Activated T-cell treated with anti-CD3 and anti-CD28 coated beads, Interleukin-2, amount 50 U/mL, for 24 hours (primary cell): ENCODE results near the gene NFYB.
"Not testable (repeated sequence)": the region's sequence is repeated elsewhere in the genome, so short reads cannot be mapped to it uniquely, and the experiment has no call there.

Experiments used
- DNase-seq: peaks from one replicate; pipeline ENCODE4 v3.0.0-alpha.2; 2020
- H3K27ac Mint-ChIP-seq: 2 replicates; pipeline ENCODE4 v1.8.0; 2020; ENCODE audit warnings: mild to moderate bottlenecking, mixed read lengths
- H3K27me3 Mint-ChIP-seq: 2 replicates; pipeline ENCODE4 v1.8.0; 2020; ENCODE audit warnings: mixed read lengths
- H3K36me3 Mint-ChIP-seq: 2 replicates; pipeline ENCODE4 v1.8.0; 2020; ENCODE audit warnings: low read depth, mixed read lengths
- H3K4me1 Mint-ChIP-seq: 2 replicates; pipeline ENCODE4 v1.8.0; 2020; ENCODE audit warnings: low read depth, mixed read lengths
- H3K4me3 Mint-ChIP-seq: 2 replicates; pipeline ENCODE4 v1.8.0; 2020; ENCODE audit warnings: mild to moderate bottlenecking, moderate library complexity, mixed read lengths
- H3K9me3 Mint-ChIP-seq: 2 replicates; pipeline ENCODE4 v1.8.0; 2020; ENCODE audit warnings: mixed read lengths

The NFYB gene

DNA sequence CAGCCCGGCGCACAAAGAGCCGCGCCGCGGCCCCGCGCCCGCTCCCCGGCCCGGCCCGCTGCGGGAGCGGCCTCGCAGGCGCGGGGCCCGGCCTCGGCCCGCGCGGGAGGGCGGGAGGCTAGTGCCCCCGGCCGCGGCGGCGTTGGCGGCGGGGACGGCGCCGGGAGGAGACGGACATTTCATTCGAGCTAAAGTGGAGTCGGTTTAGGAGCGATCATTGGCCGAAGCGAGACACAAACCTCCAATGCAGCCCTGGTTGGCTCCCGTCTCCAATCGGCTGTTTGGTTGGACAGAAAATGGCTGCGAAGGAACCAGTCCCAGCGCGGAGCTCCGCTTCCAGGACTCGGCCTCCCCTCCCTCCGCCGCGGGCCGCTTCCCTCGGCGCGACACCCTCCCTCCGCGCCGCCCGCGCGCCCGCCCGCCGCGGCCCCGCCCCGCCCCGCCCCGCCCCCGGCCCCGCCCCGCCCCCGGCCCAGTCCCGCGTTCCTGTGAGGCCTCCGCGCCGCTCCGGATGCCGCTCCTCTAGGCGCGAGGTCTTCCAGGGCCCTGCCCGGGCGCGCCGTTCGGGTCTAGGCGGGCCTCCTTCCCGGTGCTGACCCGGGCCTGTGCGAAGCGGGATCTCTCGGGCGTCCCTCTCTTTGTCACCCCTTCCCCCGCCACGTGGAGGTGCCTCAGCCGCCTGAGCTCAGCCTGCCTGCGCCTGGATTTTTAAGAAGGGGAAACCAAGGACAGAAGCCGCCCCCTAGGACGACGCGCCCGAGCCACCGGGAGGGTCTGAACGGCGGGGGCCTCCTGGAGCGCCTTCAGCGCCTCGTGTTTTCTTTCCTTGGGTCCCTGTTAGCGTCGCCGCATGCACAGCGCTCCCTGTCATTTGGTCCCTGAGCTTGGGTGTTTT lies at the start of gene NFYB:
Gene NFYB (minus strand): TSS at position 309 of the 895 bp plus-strand sequence. CDS start 2,757 bp downstream, outside the sequence.
- peak; percentile 95 for DNase-seq
- H3K4me3 Mint-ChIP-seq = peak within 1 kb of the TSS; percentile 88
- H3K9me3 Mint-ChIP-seq = no peaks in the 10 kb centered on the region
- peaks cover 20% of the 10 kb centered on the region for H3K4me1 Mint-ChIP-seq
- peaks cover 3% of the 10 kb centered on the region for H3K36me3 Mint-ChIP-seq
- H3K27me3 Mint-ChIP-seq = no peaks in the 10 kb centered on the region
- H3K27ac Mint-ChIP-seq = peak within 1 kb of the TSS; percentile 93

DNA sequence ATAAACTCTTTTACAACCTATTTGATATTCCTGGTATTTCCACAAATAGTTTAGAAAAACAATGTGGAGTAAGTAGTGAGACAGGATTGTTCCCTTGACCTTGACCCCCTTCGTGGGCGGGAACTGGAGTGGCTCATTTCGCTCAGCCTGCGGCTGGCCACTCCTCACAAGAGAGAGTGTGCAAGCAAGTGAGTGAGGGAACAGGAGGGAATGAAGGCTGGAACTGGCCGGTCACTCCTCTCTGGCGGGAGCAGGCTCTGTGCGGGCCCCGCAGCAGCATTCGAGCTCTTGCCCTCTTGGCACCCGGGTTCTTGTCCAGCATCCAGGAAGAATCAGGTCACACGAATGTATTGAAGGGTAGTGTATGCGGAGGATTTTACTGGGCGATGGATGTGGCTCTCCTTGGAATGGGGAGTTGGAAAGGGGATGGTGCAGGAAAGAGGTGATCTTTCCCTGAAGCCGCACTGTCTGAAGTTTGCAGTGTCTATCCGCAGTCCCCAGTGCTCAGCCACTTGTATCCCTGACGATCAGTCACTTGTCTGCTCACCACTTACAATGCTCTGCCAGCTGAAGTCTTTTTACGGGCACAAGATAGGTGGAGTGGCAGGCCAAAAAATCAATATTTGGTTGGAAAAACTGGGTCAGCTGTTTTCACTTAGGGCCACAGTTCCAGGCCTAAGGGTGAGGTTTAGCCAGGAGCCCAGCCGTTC lies 49.6 kb upstream of the NFYB start:
- no peak for DNase-seq
- H3K36me3 Mint-ChIP-seq = no peaks in the 10 kb centered on the region
- H3K27ac Mint-ChIP-seq = no peak overlapping the region
- no peak overlapping the region for H3K4me3 Mint-ChIP-seq
- no peaks in the 10 kb centered on the region for H3K4me1 Mint-ChIP-seq
- H3K9me3 Mint-ChIP-seq = no peaks in the 10 kb centered on the region
- H3K27me3 Mint-ChIP-seq = no peaks in the 10 kb centered on the region

- Mint-ChIP-seq H3K4me1 (no peaks in the 10 kb centered on the region), H3K27me3 (no peaks in the 10 kb centered on the region), H3K4me3 (no peak overlapping the region), H3K36me3 (no peaks in the 10 kb centered on the region), H3K9me3 (no peaks in the 10 kb centered on the region), H3K27ac (no peak overlapping the region)
- DNase-seq = no peak
Observed at GRCh38 chr12:104183443-104183842, 45.4 kb upstream of the NFYB start.

DNA sequence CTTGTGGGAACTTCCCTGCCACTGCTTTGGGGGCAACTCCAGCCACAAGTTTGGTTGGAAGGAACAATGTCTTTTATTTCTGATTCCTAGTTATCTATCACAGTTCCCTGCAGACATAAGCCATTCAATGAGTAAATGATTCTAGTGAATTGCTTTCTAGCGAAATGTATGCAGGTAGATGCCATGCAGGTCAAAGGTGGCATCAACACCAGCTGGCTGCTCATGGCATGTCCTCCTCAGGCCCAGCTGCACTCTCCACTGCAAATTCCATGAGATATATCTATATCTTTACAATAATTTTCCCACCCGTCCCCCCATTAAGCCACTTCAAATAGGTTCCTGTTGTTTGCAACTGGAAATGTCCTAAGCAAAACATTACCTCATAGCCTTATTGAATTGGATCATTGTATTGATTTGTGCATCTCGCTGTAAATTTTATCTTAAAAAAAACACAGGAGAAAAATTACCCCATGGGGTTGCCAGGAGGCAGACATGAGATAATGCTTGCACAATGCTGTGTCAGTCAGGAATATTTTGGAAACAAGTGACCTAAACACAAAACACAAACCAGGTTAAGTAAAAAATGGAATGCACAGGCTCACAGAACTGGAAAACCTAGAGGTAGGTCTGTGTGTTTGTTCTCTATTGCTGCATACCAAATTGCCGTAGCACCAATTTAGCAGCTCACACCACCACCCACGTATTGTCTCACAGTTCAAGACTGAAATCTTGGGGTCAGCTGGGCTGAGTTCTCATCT lies 44.8 kb upstream of the NFYB start:
- H3K9me3 Mint-ChIP-seq = no peaks in the 10 kb centered on the region
- H3K27me3 Mint-ChIP-seq = peaks cover 4% of the 10 kb centered on the region
- H3K4me1 Mint-ChIP-seq = peaks cover 3% of the 10 kb centered on the region
- H3K36me3 Mint-ChIP-seq = no peaks in the 10 kb centered on the region
- no peak for DNase-seq
- H3K4me3 Mint-ChIP-seq = no peak overlapping the region
- H3K27ac Mint-ChIP-seq = no peak overlapping the region

- peaks cover 9% of the 10 kb centered on the region for H3K4me1 Mint-ChIP-seq
- peaks cover 6% of the 10 kb centered on the region for H3K27me3 Mint-ChIP-seq
- H3K27ac Mint-ChIP-seq = no peak overlapping the region
- no peaks in the 10 kb centered on the region for H3K9me3 Mint-ChIP-seq
- H3K36me3 Mint-ChIP-seq = no peaks in the 10 kb centered on the region
- no peak overlapping the region for H3K4me3 Mint-ChIP-seq
- DNase-seq = no peak
Observed at GRCh38 chr12:104182144-104182543, 44.1 kb upstream of the NFYB start.

DNA sequence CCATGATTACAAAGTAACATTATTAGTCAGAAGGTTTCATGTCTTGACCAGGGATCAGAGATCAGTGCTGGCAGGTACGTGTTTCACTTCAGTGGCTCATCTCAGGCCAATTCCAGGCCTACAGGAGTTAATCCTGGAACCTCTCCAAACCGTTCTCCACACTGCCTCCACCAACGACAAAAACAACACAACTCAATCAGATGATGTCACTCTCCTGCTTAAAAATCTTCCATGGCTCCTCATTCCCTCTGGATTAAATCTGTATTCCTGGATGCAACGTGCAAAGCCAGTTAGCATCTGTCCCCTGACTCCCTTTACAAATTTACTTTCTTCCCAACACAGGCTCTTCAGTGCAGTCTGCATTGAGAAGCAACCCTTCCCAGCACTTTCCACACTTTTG lies 43.3 kb upstream of the NFYB start:
- DNase-seq = no peak
- Mint-ChIP-seq H3K4me3 (no peak overlapping the region), H3K27ac (no peak overlapping the region), H3K4me1 (peaks cover 10% of the 10 kb centered on the region), H3K36me3 (no peaks in the 10 kb centered on the region), H3K27me3 (peaks cover 6% of the 10 kb centered on the region), H3K9me3 (no peaks in the 10 kb centered on the region)

DNA sequence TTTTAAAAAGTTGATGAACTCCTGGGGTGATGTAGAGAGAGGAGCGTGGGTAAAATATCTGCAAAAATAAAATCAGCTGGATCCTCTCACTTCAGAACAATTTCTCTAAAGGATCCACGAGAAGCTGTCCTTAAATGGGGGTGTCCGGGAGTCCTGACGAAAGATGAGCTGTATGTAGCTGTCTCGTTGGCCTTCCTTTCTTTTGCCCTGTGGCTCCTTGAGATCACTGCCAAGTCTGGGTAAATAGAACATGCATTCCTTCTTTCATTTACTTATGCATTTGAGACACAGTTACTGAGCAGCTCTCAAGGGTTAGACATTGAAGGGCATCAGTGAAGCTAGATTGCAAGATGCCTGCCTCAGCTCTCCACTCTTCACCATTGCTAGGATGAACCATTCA lies 42.4 kb upstream of the NFYB start:
- H3K4me1 Mint-ChIP-seq = peaks cover 10% of the 10 kb centered on the region
- no peak for DNase-seq
- no peak overlapping the region for H3K4me3 Mint-ChIP-seq
- no peak overlapping the region for H3K27ac Mint-ChIP-seq
- no peaks in the 10 kb centered on the region for H3K9me3 Mint-ChIP-seq
- no peaks in the 10 kb centered on the region for H3K36me3 Mint-ChIP-seq
- peaks cover 6% of the 10 kb centered on the region for H3K27me3 Mint-ChIP-seq

DNA sequence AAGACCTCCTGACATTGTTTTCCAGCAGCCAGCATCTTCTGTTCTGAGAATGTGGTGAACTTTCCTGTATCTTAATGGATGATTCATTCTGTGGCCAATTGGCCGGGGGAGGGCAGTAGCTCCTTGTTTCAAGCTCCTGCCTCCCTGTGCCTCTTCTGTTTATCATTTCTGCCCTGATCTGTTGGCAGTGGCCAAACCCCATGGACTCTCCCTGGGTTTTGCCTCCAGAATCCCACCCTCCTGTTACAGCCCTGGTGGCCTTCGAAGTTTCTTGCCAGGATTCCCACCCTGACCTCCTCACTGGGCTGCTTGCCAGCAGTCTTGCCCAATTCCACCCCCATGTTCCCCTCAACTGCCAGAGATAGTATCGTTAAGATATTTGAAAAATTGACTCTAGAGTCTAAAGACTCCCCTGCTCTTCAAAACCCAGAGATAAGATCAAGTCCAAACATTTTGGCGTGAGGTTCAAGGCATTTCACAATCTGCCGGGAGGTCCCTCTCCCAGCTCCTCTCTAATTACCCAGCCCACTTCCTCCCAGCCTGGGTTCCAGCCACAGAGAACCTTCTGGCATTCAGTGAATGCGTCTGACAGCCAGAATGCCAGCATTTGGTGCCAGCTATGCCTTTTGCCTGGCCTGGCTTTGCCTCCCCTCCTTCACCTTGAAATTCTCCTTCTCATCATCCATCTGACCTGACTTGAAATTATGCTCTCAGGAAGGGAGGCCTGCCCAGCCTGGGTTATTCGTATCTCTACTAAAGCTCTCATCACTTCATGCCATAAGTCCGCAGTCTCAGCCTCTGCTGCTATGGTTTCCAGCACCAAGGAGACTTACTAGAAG lies 39.9 kb upstream of the NFYB start:
- Mint-ChIP-seq H3K4me3 (no peak overlapping the region), H3K27ac (no peak overlapping the region), H3K36me3 (no peaks in the 10 kb centered on the region), H3K4me1 (peaks cover 10% of the 10 kb centered on the region), H3K27me3 (peaks cover 6% of the 10 kb centered on the region), H3K9me3 (no peaks in the 10 kb centered on the region)
- DNase-seq = no peak

DNA sequence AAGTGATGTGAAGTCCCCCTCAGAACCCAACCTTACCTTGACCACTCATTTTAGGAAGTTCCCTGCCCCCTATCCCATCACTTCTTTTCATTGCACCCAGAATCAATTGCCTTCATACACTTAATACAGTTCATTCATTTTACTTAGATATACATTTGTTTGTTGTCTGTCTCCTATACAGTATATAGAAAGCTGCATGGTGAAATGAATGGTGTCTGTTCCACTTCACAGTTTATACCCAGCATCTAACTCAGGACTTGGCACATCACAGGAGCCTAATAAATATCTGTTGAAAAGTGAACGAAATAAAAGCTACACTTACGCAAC lies 39.3 kb upstream of the NFYB start:
- Mint-ChIP-seq H3K27ac (no peak overlapping the region), H3K9me3 (no peaks in the 10 kb centered on the region), H3K4me1 (peaks cover 10% of the 10 kb centered on the region), H3K4me3 (no peak overlapping the region), H3K36me3 (no peaks in the 10 kb centered on the region), H3K27me3 (peaks cover 6% of the 10 kb centered on the region)
- no peak for DNase-seq

DNA sequence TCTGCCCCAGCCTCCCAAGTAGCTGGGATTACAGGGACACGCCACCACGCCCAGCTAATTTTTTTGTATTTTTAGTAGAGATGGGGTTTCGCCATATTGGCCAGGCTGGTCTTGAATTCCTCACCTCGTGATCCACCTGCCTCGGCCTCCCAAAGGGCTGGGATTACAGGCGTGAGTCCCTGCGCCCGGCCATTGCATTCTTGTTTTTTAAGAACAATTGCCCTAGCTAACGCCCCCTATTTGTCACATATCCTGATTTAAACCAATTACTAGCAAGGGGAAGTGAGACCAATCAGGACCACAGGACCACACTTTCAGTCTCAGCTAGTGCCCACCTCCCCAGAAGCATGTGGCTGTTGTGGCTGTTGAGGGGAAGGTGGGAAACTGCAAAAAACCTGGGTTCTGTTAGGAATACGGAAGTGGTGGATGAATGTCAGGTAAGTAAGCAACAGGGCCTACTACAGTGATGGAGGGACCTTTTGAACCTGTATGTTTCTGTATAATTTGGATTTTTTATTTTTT lies 37.8 kb upstream of the NFYB start:
- Mint-ChIP-seq H3K36me3 (no peaks in the 10 kb centered on the region), H3K9me3 (no peaks in the 10 kb centered on the region), H3K4me3 (no peak overlapping the region), H3K27ac (no peak overlapping the region), H3K27me3 (peaks cover 6% of the 10 kb centered on the region), H3K4me1 (peaks cover 10% of the 10 kb centered on the region)
- DNase-seq = no peak

GRCh38 chr12:104173804-104174203 lies 35.8 kb upstream of the NFYB start:
- H3K27me3 Mint-ChIP-seq, H3K9me3 Mint-ChIP-seq, H3K4me3 Mint-ChIP-seq, H3K27ac Mint-ChIP-seq, H3K36me3 Mint-ChIP-seq, DNase-seq, H3K4me1 Mint-ChIP-seq: not testable (repeated sequence)

GRCh38 chr12:104172570-104172947 lies 34.5 kb upstream of the NFYB start:
- peaks cover 5% of the 10 kb centered on the region for H3K4me1 Mint-ChIP-seq
- H3K36me3 Mint-ChIP-seq = no peaks in the 10 kb centered on the region
- no peak for DNase-seq
- H3K27me3 Mint-ChIP-seq = peaks cover 8% of the 10 kb centered on the region
- H3K27ac Mint-ChIP-seq = no peak overlapping the region
- no peak overlapping the region for H3K4me3 Mint-ChIP-seq
- H3K9me3 Mint-ChIP-seq = no peaks in the 10 kb centered on the region

- Mint-ChIP-seq H3K4me3 (no peak overlapping the region), H3K27me3 (peaks cover 8% of the 10 kb centered on the region)
- no peak for DNase-seq
Observed at GRCh38 chr12:104171785-104172569, 34.0 kb upstream of the NFYB start.

More at GRCh38 chr12:104171785-104172569, 34.0 kb upstream of the NFYB start:
- H3K36me3 Mint-ChIP-seq = no peaks in the 10 kb centered on the region
- no peak overlapping the region for H3K27ac Mint-ChIP-seq
- no peaks in the 10 kb centered on the region for H3K9me3 Mint-ChIP-seq
- no peaks in the 10 kb centered on the region for H3K4me1 Mint-ChIP-seq
